Heart left ventricle (tissue), 13 donors: Measurements from ENCODE around the gene SLC39A11.

Experiments used
- CTCF ChIP-seq, 12 donors: fragments of 200-600 bp; sonication (generic) in 4 of 12; IDR thresholded peaks; one replicate each; pipeline versions ENCODE4 v1.5.0 to v1.8.0; 2018 to 2022; ENCODE audit warnings: antibody characterized with exemption in 12 of 12, mild to moderate bottlenecking in 5 of 12
- POLR2A ChIP-seq, 2 donors: fragments of 450-650 bp; IDR thresholded peaks; one replicate each; pipeline ENCODE4 v1.6.1; 2017; ENCODE audit warnings: antibody characterized with exemption in 2 of 2, mild to moderate bottlenecking in 2 of 2, moderate library complexity in 2 of 2
- donor health status: ischemic (EF 13 %, LVEDD 7.1; RV severe dilation, severe dysfunction).
- donor health status: DM: no; HTN: yes; CAD: no.
- donor health status: DM: no; HTN: no; CAD: no.
- donor health status: ischemic (EF 25% LVEDD 6.9; RV normal size, moderate dysfunction).
- donor health status: ischemic (EF 25% LVEDD 5.7; RV mildly dilated, moderate dysfunction).
- donor health status: ischemic (EF 35%, LVEDD 5.7; RV mildly dilated, moderate dysfunction).
- donor health status: nonischemic (EF 11% LVEDD 7.7; RV severe dilation, severe dysfunction).
- donor health status: DM: yes; HTN: yes; CAD: no.
- donor health status: PGD.
- donor health status: ischemic (EF 29% LVEDD 5.4; RV normal size, mild dysfunction).
- donor health status: nonischemic (EF 23%, LVEDD 6.1; RV moderate dilation, normal function).

- TF ChIP-seq CTCF (IDR thresholded peaks at IDR 0.05) (no peak), POLR2A (IDR thresholded peaks at IDR 0.05) (no peak)
Observed at GRCh38 chr17:72749119-72749572, 343.3 kb downstream of the SLC39A11 start.
